GM12872 (cell line): ENCODE measurements around the gene C20orf204.
A peak's percentile ranks its signal among the peaks of the same experiment; 100 is the strongest.

Experiments used
- TF ChIP-seq, protein P1 (sequence below): IDR thresholded peaks from 3 replicates; pipeline ENCODE4 v1.5.1; 2011; ENCODE audit warnings: low read depth, mild to moderate bottlenecking, low read length, moderate library complexity; ENCODE audit not compliant: insufficient read depth

Gene C20orf204

DNA sequence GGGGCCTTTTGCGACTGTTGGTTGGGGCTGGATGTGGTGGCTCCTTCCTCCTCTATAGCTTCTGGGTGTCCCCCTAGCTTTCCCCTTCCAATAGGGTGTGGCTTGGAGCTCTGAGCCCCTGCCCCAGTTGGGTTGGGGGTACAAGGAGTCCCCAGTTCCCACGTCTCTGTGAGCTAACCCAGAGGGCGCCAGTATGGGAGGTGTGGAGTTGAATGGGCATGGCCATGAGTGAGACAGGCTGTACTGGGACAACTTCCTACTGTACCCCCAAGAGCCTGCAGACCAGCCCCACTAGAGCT is 1.2 kb downstream of the C20orf204 start:
- TF ChIP-seq, protein P1, sequence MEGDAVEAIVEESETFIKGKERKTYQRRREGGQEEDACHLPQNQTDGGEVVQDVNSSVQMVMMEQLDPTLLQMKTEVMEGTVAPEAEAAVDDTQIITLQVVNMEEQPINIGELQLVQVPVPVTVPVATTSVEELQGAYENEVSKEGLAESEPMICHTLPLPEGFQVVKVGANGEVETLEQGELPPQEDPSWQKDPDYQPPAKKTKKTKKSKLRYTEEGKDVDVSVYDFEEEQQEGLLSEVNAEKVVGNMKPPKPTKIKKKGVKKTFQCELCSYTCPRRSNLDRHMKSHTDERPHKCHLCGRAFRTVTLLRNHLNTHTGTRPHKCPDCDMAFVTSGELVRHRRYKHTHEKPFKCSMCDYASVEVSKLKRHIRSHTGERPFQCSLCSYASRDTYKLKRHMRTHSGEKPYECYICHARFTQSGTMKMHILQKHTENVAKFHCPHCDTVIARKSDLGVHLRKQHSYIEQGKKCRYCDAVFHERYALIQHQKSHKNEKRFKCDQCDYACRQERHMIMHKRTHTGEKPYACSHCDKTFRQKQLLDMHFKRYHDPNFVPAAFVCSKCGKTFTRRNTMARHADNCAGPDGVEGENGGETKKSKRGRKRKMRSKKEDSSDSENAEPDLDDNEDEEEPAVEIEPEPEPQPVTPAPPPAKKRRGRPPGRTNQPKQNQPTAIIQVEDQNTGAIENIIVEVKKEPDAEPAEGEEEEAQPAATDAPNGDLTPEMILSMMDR: no peak

DNA sequence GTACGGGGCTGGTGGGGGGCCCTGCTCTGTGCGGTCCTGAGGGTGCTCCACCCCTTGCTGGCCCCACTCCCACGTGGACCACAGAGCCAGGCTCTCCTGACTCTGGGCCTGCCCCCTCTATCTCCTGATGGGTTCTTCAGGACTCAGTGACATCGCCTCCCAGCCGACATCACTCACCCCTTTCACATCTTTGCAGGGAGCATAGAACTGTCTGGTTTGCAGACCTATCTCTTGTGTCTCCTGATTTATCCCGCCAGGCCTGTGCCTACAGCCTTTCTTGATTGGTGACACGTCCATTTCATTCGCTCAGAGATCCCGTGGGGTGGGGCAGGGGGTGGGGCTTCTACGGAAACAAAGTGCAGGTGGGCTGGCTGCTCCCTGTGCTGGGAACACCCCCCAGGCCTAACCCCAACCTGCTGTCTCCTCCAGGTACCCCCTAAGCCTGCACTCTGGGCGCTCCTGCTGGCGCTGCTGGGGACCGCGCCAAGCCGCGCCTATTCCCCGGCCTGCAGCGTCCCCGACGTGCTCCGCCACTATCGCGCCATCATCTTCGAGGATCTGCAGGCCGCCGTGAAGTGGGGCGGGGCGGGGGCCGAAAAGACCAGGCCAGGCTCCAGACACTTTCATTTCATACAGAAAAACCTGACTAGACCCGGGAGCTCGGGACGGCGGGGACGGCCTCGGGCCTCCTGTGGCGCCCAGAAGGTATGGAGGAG is 1.7 kb downstream of the C20orf204 start:
- TF ChIP-seq, protein P1: no peak

DNA sequence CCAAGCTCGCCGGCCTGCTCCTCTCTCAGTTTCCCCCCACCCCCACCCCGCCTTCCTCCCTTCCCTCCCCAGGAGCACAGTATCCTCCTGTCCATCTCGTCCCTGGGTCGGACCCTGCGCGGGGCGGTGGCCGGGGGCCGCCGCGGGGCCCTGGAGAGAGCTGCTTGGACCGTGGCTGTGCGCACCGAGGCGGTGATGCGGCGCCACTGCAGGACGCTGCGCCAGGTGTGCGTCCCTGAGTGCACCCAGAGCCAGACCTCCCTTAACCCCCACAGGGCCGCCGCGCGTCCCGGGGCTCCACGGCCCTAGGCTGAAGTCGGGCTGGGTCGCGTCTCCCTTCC is 2.2 kb downstream of the C20orf204 start:
- TF ChIP-seq, protein P1: no peak

DNA sequence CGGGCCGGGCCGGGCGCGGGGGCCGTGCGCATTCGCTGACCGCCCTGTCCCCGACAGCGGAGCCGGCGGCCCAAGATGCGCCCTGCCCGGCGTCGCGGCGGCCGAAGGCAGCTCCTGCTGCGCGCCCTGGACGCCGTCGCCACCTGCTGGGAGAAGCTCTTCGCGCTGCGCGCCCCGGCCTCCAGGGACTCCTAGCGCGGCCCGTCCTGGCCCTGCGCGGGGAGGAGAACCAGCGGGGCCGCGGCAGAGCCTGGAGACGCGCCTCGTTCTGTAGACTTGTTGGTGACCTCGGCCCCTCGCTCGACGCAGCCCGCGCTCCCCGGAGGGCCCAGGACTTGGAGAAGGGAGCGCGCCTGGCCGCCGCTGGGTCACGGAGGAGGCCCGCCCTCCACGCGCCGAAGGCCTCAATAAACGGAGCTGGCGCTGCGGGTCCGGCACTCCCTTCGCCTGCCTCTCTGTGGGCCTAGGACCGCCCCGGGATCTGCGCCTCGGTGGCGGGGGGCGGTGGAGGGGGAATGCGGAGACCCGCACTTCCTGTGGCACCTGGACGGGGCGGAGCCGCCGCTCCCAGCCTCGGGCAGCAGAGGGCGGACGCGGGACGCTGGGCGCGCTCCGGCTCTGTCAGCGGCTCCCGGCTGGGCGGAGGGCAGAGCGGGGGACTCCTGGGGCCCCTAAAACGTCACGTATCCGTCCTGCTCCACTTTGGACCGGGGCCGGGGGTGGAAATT is 2.7 kb downstream of the C20orf204 start:
- TF ChIP-seq, protein P1: peak; percentile 68

DNA sequence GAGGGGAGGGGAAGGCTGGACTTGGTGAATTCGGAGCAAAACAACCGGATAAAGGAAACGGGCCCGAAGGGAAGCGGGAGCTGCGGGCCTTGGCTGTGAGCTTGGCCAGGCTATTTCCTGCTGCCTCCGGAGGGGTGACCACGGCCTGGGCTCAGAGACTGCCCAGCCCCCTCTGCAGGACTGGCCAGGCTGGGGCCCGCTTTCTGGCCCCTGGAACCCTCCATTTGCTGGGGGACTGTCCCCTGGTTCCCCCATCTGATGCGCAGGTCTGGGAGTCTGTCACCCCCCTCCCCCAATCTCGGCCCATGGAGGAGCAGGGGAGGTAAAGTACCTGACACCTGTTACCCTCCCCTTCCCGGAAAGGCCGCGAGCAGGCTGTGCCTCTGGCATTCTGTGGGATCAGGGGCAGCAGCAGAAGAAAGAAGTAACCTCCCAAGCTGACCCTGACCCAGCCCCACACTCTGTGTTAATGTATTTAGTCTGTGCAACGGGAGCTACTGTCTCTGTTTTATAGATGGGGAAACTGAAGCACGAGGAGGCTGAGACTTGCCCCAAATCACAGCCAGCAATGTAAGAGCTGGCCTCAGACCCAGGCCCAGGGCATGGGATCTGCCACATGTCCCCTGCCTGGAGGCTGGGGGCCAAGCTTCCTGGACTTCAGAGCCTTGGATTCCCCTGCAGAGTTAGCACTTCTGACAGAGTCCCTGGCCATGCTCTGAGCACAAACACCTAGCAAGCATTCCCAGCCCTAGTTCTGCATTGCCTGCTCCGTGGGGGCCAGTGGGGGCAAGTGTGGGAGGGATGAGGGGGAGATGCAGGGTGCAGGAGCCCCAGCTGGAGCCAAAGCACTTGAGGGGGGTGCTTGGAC is 3.5 kb downstream of the C20orf204 start:
- TF ChIP-seq, protein P1: no peak

DNA sequence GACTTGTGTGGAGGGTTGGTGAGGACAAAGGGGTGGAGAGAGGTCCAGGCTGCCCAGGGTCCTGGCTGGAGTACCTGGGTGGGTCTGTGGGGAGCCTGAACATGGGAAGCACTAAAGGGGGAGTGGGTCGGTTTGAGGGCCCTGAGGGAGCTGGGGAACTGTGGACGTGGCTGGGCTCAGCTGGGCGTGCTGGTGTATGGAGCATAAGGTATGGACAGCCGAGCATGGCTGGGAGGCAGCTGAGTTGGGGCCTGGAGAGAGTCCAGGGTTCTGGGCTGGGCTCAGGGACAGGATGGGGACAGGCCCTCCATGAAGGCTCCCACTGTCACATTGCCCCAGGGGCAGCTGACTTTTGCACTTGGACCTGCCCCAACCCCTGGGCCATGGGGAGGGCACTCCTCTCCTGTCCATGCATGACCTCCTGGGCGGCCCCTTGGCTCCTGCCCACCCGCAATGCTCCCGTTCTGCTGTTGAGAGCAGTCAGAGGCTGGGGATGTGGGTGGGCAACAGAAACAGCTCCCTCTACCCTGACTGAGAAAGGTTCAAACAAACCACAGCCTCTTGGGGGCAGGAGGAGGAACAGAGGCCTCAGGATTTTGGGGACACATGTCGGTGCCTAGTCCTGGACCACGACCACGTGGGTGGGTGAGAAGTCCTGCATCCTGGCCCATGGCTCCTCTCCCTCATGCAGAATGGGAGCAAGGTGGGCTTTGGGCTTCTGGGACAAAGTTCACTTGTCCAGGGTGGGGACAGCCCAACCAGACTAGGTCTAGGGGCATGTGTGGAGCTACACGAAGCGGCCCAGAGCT is 4.5 kb downstream of the C20orf204 start:
- TF ChIP-seq, protein P1: no peak
